Activated CD8-positive, alpha-beta memory T cell treated with anti-CD3 and anti-CD28 coated beads, Interleukin-2, amount 50 U/mL, for 1 hour (primary cell): ENCODE data around the gene PCDHA1.
"Not testable (repeated sequence)": the region's sequence is repeated elsewhere in the genome, so short reads cannot be mapped to it uniquely, and the experiment has no call there.

Experiments used
- DNase-seq: peaks from one replicate; pipeline ENCODE4 v3.0.0-alpha.2; 2020; ENCODE audit errors: extremely low read depth

PCDHA1 gene

GRCh38 chr5:140849831-140850634 lies 64.1 kb downstream of the PCDHA1 start:
- DNase-seq, result not testable (repeated sequence)

- no peak for DNase-seq
These were observed 70.1 kb downstream of the PCDHA1 start, which contains the start of gene PCDHA10 for GRCh38 chr5:140855772-140856674. PCDHA10 (plus strand) TSS chr5:140855897; CDS start chr5:140856049, 152 bp downstream.

- no peak for DNase-seq
These were observed 71.4 kb downstream of the PCDHA1 start for GRCh38 chr5:140857177-140857986.

GRCh38 chr5:140857987-140858240 lies 72.0 kb downstream of the PCDHA1 start:
- no peak for DNase-seq

GRCh38 chr5:140862441-140863295 lies 76.7 kb downstream of the PCDHA1 start:
- no peak for DNase-seq

- DNase-seq, result no peak
These were observed 83.0 kb downstream of the PCDHA1 start, which contains the start of gene PCDHA11 for GRCh38 chr5:140868721-140869554. PCDHA11 (plus strand) TSS chr5:140868957; CDS start chr5:140869104, 147 bp downstream.

- no peak for DNase-seq
These were observed 83.6 kb downstream of the PCDHA1 start for GRCh38 chr5:140869555-140869886.

- no peak for DNase-seq
These were observed 84.6 kb downstream of the PCDHA1 start for GRCh38 chr5:140870221-140871201.

- DNase-seq, result no peak
These were observed 89.4 kb downstream of the PCDHA1 start, which contains the start of gene PCDHA12 for GRCh38 chr5:140875085-140876065. PCDHA12 (plus strand) TSS chr5:140875308; CDS start chr5:140875473, 165 bp downstream.

GRCh38 chr5:140876541-140877261 lies 90.8 kb downstream of the PCDHA1 start:
- DNase-seq, result not testable (repeated sequence)

GRCh38 chr5:140877262-140877581 lies 91.3 kb downstream of the PCDHA1 start:
- DNase-seq, result no peak

- no peak for DNase-seq
These were observed 96.1 kb downstream of the PCDHA1 start, which contains the start of gene PCDHA13 for GRCh38 chr5:140881889-140882590. PCDHA13 (plus strand) TSS chr5:140882124; CDS start chr5:140882269, 145 bp downstream.

- no peak for DNase-seq
These were observed 96.6 kb downstream of the PCDHA1 start for GRCh38 chr5:140882591-140882899.

- DNase-seq, result no peak
These were observed 97.4 kb downstream of the PCDHA1 start for GRCh38 chr5:140883373-140883772.

- no peak for DNase-seq
These were observed 98.2 kb downstream of the PCDHA1 start for GRCh38 chr5:140883927-140884697.

- DNase-seq, result no peak
These were observed 130.4 kb downstream of the PCDHA1 start for GRCh38 chr5:140916325-140916724.
